ENCODE measurements around the gene RRBP1.
A peak's percentile ranks its signal among the peaks of the same experiment; 100 is the strongest.

The RRBP1 gene

GRCh38 chr20:17641520-17641964, 40.5 kb downstream of the RRBP1 start:
- TF ChIP-seq, protein P1, sequence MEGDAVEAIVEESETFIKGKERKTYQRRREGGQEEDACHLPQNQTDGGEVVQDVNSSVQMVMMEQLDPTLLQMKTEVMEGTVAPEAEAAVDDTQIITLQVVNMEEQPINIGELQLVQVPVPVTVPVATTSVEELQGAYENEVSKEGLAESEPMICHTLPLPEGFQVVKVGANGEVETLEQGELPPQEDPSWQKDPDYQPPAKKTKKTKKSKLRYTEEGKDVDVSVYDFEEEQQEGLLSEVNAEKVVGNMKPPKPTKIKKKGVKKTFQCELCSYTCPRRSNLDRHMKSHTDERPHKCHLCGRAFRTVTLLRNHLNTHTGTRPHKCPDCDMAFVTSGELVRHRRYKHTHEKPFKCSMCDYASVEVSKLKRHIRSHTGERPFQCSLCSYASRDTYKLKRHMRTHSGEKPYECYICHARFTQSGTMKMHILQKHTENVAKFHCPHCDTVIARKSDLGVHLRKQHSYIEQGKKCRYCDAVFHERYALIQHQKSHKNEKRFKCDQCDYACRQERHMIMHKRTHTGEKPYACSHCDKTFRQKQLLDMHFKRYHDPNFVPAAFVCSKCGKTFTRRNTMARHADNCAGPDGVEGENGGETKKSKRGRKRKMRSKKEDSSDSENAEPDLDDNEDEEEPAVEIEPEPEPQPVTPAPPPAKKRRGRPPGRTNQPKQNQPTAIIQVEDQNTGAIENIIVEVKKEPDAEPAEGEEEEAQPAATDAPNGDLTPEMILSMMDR (conservative IDR thresholded peaks at IDR 0.05; ENCODE audit: low read depth), result no peak
- no peak for DNase-seq (ENCODE audit: low spot score)
- H3K27ac ChIP-seq, result no peak overlapping the region
- ChIA-PET POLR2A (ENCODE audit: low non-redundant PET) (no interaction called here), CTCF (interaction anchor here (0.6 kb wide), 1 partner anchor 701 kb away, joined by 3 read pairs; no protein-coding TSS in a partner anchor)

DNA sequence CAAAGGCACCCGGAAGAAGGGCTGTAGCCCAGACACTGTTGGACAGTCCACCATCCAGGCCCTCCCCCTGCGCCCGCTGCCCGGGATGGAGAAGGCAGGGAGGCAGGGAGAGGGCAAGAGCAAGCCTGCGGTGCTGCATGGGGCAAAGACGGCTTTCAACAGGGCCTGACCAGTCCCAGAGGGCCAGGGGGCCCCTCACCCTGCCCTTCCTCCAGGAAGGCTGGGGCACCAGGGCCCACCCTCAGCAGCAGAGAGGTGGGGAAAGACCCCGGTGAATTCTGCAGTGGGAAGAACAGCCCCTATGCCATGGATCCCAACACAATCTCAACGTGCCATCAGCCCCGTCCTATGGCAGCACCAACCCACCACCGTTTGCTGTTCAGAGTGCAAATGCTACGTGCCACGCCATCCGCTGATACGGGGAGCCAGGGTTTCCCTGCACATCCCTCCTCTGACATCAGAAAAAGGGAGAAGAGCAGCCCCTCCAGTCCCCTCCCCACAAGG, 41.1 kb downstream of the RRBP1 start:
- CTCF ChIA-PET, result no interaction called here
- TF ChIP-seq, protein P1 (conservative IDR thresholded peaks at IDR 0.05; ENCODE audit: low read depth), result no peak
- no peak for DNase-seq (ENCODE audit: low spot score)
- H3K27ac ChIP-seq, result 0 out of 2 replicates have a peak overlapping the region, but pooled peaks have one; percentile 3
- POLR2A ChIA-PET (ENCODE audit: low non-redundant PET), result no interaction called here

DNA sequence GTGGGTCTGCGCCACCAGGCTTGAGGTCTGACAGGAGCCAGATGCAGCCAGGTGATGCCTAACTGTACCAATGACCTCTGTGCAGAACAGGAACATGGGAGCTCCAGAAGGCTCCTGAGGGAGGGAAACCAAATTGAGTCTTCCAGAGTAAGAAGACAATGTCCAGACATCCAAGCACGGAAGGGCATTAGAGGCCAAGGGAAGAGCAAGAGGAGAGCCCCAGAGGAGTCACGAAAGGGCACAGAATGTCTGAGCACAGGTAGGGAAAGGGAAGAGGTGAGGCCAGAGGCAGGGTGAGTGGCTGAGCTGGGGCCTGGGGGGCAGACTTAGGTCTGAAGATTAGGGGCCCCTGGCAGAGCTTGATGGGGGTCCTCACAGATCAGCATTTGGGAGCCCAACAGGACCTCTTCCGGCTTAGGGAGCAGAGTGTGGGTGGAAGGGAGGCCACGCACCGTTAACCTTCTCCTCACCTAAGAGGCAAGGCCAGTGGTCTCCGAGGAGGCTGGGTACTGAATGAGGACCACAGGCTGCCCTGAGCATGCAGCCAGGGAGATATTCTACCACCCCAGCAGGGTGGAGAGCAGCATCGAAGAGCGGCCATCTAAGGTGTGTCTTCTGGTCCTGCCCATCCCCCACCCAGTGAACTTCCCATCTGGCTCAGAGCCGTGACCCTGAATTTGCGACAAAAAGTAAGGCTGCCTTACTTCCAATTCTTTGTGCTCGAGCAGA, 41.7 kb downstream of the RRBP1 start:
- TF ChIP-seq, protein P1 (conservative IDR thresholded peaks at IDR 0.05; ENCODE audit: low read depth), result no peak
- ChIA-PET CTCF (no interaction called here), POLR2A (ENCODE audit: low non-redundant PET) (no interaction called here)
- DNase-seq (ENCODE audit: low spot score), result no peak
- H3K27ac ChIP-seq, result 0 out of 2 replicates have a peak overlapping the region, but pooled peaks have one; percentile 3

DNA sequence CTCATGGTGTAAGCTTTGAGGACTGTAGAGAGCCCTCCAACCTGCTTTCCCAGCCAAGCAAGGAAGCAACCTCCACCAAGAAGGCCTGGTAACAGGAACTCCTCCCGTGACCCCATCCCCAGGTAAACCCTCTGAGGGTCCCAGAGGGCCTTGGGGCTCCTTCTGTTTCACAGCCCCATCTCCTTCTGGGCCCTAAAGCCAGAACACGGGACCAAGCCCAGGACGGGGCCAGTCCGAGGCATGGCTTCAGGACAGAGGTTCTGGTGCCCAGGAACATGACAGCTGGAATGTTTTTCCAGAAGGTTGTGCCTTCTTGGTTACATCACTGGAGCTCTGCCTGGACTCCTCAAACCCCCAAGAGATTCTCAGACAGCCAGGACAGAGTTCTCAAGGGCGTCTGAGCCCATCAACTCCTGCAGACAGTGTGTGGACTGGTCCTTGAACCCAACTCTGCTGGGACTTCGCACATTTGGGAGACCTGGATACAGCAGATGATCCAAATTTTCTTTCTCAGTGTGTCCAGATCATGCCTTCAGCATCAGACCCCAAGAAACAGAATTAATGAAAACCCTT, 43.1 kb downstream of the RRBP1 start:
- ChIA-PET CTCF (no interaction called here), POLR2A (ENCODE audit: low non-redundant PET) (interaction anchor here (0.6 to 0.7 kb wide), 2 partner anchors 14 to 315 kb away, joined by 3 to 8 read pairs; no protein-coding TSS in a partner anchor)
- no peak for DNase-seq (ENCODE audit: low spot score)
- H3K27ac ChIP-seq, result no peak overlapping the region
- TF ChIP-seq, protein P1 (conservative IDR thresholded peaks at IDR 0.05; ENCODE audit: low read depth), result no peak

DNA sequence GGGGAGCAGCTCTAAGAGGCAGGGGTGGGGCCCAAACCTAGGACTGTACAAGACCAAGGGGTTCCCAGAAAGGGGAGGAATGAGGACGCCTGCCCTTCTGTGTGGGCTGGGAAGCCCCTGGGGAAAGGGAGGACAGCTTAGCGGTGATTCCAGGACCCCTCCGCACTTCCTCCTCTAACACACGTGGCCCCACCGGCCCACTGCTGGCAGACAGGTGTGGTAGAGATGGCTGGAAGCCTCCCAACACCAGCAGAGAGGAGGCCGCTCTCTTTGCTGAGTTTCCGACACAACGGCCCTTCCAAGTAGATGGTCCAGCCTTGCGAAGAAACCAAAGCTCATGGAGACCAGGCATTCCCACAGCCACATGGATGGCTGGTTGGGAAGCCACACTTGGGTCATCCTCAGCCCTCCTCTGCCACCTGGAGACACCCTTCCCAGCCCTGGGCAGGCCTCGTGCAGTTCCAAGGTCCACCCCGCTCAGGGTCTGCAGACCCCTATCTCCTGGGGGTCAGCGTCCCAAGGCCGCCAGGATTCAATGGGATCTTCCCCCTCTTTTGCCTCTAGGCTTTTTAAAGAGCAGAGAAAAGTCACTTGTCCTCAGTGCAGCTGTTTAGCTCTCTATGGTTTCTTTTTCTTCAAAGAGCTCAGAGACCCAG, 43.9 kb downstream of the RRBP1 start:
- DNase-seq (ENCODE audit: low spot score), result no peak
- TF ChIP-seq, protein P1 (conservative IDR thresholded peaks at IDR 0.05; ENCODE audit: low read depth), result no peak
- ChIA-PET CTCF (no interaction called here), POLR2A (ENCODE audit: low non-redundant PET) (no interaction called here)
- H3K27ac ChIP-seq, result peak overlapping the region; percentile 4; the same call in 1 of the 2 replicates

- TF ChIP-seq, protein P1 (conservative IDR thresholded peaks at IDR 0.05; ENCODE audit: low read depth), result no peak
- CTCF ChIA-PET, result no interaction called here
- POLR2A ChIA-PET (ENCODE audit: low non-redundant PET), result no interaction called here
- peak overlapping the region; percentile 4; the same call in 1 of the 2 replicates for H3K27ac ChIP-seq
- no peak for DNase-seq (ENCODE audit: low spot score)
These were observed 44.6 kb downstream of the RRBP1 start for GRCh38 chr20:17637413-17637780.

Data from RWPE1 (cell line).